ENCODE results near the gene ZNF354C.

The ZNF354C gene

DNA sequence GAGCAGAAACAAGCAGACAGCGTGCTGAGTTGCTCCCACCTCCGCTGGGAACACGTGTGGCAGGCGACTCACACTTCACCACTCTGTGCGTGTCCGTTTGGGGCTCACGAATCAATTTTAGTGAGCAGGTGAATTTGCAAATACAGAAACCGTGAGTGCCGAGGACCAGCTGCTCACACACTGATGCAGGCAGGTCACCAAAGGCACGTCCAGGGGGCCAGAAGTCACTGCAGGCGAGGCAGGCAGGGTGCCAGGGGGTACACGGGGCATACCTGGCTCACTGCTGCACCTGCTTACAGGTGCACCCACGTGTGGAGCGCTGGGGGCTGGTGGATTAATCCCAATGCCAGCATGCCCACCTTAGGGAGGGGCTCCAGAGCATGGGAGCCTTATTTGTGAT lies 68.8 kb downstream of the ZNF354C start:
- TF ChIP-seq GATA3 (IDR thresholded peaks at IDR 0.05; ENCODE audit: low read depth, low read length) (no peak), GATA2 (IDR thresholded peaks at IDR 0.05; ENCODE audit: low read depth, low read length) (no peak)

DNA sequence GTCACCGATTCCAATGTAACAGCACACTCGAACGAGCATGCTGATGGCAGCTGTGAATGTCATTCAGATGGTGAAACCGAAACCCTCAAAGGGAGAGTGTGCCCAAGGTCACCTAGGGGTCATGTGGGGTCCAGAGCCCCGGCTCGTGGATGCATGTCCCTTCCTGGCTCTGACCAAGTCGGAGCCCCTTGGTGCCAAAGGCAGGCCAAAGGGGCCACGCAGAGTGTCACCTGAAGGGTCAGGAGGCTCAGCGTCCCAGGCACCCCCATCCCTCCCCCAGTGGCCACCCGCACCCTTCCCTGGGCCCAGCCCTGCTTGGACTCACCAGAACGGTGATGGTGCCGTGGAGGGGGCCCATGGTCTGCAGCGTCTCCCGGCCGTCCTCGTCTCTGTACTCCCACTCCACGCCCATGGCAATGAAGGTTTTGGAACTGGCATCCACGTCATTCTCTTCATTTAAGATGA lies 69.5 kb downstream of the ZNF354C start:
- no peak for TF ChIP-seq GATA3 (IDR thresholded peaks at IDR 0.05; ENCODE audit: low read depth, low read length)
- TF ChIP-seq GATA2 (IDR thresholded peaks at IDR 0.05; ENCODE audit: low read depth, low read length): no peak

DNA sequence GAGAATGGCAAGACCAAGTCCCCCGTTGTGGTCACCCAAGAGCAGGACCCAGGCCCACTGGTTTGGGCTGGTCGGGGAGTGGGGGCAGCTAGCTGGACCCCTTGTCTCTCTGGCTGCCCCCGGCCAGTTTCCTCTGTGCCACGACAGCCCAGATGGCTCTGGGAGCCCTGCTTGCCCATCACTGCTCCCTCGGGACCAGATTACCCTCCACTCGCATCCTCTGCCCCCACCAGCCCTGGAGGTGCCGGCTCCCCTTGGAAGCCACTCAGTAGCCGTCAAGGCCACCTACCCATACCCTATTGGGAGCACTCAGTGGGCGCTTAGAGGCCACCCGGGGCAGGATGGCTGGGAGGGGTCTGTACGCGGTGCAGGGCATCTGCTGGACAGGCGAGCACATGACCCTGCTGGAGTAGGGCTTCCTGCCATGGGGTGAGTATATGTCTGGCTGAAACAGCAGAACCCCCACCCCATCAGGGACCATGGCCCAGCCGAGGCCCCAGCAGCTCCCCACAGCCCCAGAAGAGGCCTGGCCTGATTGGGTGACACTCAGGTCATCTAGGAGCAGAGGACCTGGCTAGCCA lies 70.0 kb downstream of the ZNF354C start:
- no peak for TF ChIP-seq GATA3 (IDR thresholded peaks at IDR 0.05; ENCODE audit: low read depth, low read length)
- no peak for TF ChIP-seq GATA2 (IDR thresholded peaks at IDR 0.05; ENCODE audit: low read depth, low read length)

DNA sequence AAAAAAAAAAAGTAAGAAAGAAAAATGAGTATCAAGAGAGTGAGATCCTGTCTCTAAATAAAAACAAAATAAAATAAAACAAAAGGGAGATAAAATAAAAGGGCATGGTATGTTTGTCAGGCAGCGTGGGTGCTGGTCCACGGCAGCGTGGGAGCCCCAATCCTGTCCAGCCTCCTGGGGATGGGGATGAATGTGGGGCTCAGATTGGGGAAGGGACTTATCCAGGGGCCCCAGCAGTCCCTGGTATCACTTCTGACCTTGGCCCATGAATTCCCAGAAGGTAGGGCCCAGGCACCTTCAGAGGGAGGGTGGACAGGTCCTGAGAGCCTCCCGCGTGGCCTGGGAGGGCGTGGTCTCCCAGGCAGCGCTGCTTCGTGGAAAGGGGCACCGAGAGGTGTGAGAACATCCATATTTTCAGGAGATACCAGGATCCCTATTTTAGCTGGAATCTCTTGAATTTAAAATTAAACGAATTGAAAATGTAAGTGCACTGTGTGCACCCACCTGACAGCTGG lies 71.2 kb downstream of the ZNF354C start:
- TF ChIP-seq GATA2 (IDR thresholded peaks at IDR 0.05; ENCODE audit: low read depth, low read length): no peak
- TF ChIP-seq GATA3 (IDR thresholded peaks at IDR 0.05; ENCODE audit: low read depth, low read length): no peak

DNA sequence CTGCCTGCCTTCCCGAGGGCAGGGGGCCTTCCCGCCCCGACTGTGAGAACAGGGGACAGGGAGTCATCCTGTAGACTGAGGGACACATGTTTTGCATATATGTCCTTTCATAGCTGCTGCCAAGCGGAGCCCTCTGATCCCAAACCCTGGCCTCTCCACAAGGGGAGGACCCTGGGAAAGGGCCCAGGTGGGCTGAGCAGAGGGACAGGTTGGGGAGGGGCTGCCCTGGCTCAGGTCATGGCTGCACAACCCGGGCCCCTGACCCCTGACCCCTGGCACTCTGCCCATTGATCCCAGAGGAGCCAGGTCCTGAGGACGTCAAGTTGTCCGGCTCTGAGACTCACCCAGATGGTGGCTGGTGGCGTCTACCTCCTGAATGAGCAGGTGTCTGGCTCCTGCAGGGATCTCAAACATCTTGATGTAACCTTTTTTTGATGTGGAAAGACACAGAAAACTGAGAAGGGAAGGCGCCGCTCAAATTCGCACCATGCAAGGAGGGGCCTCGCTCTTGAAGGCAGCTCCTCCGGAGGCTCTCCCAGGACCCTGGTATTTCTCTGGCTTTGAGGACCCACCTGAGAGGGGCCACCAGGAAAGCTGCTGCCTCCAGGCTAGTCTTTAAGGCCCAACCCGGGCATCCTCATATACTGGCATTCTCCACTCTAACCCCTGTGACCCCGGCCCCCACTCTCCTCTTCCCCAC lies 71.9 kb downstream of the ZNF354C start:
- no peak for TF ChIP-seq GATA3 (IDR thresholded peaks at IDR 0.05; ENCODE audit: low read depth, low read length)
- no peak for TF ChIP-seq GATA2 (IDR thresholded peaks at IDR 0.05; ENCODE audit: low read depth, low read length)

DNA sequence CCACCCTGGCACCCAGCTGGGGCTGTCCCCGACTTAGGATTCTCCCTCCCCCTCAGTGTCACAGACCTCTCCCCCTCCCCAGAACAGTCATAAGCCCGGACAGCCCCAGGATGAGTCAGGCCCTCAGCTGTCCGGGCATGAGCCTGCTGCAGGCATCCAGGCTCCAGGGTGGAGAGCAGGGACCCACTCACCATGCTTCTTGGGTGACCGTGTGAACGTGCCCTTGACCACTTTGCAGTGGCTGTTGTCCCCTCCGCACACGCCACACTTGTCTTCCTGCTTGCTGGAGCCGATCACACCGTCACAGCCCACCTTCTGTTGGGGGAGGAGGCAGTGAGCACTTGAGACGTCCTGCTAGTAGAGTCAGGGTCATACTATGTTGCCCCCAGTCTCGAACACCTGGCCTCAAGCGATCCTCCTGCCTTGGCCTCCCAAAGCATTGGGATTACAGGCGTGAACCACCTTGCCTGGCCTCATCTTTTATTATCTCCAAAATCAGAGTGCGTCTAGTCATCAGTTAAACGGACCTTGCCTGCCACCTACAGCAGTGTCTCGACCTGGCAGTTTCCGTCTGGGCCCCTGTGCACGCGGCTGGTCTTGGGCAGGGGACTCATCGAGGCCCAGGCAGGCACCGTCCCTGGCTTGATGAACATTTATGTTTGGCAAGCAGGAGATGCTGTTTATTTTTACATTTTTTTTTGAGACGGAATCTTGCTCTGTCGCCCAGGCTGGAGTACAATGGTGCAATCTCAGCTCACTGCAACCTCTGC lies 72.6 kb downstream of the ZNF354C start:
- TF ChIP-seq GATA2 (IDR thresholded peaks at IDR 0.05; ENCODE audit: low read depth, low read length): no peak
- no peak for TF ChIP-seq GATA3 (IDR thresholded peaks at IDR 0.05; ENCODE audit: low read depth, low read length)
